Umbilical cord (tissue), 2 donors: ENCODE results near the gene NADSYN1. TPM values are rescaled to one million over a fixed set of nuclear protein-coding genes. Genes with fewer than 3 reads are reported as not detected.

Experiments used
- DNase-seq: peaks from one replicate; pipeline ENCODE4 v3.0.0-alpha.2; 2015; ENCODE audit warnings: low spot score
- total RNA-seq: library from RNA; depleted of rRNA; stranded (reverse); fragments of >200 nt; gene quantifications from one replicate; pipeline ENCODE4 v1.2.3, GENCODE V29; 2014; ENCODE audit warnings: low replicate concordance; ENCODE audit not compliant: insufficient read depth

Gene NADSYN1
- total RNA-seq, 1 donor from 2014 or later, result 92.9 TPM

DNA sequence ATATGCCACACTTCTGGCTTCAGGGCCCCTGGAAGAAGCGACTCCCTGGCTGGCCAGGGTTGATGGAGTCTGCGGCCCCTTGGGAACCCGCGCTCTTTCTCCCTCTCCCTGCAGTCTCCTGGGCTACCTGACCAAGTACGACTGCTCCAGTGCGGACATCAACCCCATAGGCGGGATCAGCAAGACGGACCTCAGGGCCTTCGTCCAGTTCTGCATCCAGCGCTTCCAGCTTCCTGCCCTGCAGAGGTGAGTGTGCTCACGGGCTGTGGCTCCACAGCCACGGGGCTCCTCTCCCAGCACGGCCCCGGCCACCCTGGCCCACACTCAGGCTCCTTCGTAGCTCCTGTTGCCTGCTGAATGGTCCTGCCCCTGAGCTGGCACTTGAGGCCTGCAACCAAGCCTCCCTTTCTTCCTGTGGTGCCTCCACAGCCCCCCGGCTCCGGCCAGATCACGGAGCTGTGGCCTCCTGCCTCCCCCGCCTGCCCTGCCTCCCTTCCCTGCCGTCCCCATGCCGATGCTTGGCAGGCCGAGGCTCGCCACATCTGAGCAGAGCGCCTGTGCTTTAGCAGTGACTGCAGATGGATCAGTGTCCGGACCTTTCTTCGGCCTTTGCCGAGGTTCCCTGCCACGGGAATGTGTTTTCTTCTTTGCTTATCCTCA is 37.9 kb downstream of the NADSYN1 start:
- no peak for DNase-seq

DNA sequence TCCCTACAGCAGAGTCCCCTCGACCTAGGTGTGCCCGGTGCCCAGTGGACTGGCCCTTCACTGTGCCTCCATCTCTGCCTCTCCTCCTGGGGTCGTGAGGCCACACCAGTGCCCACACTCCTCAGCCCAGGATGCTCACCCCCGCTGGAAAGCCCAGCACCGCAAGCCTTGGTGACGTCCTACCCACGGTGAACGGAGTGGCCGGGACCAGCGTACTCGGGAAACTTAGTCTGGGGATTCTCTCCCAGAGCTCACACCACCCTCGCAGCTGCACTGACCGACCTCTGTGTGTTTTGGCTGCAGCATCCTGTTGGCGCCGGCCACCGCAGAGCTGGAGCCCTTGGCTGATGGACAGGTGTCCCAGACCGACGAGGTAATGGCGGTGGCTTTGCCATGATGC is 38.5 kb downstream of the NADSYN1 start:
- no peak for DNase-seq

DNA sequence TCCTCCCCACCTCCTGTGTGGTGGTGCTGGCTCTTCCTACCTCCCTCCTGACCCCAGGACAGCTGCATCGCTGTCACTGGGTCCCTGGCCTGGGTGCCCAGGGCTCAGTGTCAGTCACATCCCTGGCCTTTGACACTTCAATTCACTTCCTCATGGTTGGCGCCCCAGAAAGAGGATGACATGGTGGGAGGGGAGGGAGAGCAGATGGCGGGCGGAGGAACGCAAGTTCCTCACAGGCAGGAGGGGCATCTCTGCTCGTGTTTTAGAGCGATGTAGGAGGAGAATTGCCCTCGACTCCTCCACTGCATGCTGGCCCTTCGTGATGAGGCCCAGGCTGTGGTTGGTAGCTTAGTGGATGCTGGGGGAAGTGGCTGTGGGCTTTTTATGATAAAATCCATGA is 38.9 kb downstream of the NADSYN1 start:
- no peak for DNase-seq

DNA sequence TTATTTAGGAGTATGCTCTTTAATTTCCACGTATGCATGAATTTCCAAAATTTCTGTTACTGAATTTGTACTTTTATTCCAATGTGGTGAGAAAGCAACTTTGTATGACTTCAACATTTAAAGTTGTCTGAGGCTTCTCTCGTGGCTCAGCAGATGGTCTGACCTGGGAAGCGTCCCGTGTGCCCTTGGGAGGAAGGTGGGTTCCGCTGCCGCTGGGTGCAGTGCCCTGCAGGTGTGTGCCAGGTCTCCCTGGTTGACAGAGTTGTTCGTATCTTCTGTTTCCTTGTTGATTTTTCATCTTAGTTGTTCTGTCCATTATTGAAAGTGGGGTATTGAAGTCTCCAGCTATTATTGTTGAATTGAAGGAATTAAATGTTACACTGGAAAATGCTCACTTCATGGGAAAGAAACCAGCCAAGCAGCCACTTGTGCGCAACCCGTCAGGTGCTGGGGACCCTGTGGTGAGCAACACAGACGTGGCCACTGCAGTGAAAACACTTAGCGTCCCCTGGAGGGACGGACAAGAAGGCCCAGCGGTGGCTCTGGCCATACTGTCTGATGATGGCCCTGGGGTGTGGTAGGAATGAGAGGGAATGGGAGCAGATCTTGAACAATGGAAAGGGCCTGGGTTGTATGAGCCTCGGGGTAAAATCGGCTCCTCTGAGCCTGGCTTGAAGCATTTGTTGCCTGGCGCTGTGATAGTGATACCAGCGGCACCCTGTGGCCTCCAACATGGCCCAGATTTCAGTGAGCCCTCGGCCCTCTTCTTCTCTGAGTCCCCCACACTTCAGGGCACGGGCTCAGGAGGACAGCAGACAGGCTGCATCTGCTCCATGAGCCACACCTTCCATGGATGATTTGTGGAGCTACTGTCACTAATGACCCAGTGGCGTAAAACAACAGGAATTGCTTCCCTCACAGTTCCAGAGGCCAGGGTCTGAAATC is 42.6 kb downstream of the NADSYN1 start:
- no peak for DNase-seq

DNA sequence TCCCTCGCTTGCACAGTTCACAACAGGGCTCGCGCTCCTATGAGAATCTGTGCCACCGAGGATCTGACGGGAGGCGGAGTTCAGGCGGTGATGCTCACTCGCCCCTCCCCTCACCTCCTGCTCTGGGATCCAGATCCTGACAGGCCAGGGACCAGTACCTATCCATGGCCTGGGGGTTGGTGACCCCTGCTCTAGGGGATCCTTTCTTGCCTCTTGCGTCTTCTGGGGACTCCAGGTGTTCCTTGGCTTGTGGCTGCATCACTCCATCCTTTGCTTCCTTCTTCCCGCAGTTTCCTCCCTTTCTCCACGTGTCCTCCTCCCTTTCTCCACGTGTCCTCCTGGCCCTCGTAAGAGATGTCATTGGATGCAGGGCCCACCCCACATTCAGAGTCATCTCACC is 43.4 kb downstream of the NADSYN1 start:
- DNase-seq, result no peak

DNA sequence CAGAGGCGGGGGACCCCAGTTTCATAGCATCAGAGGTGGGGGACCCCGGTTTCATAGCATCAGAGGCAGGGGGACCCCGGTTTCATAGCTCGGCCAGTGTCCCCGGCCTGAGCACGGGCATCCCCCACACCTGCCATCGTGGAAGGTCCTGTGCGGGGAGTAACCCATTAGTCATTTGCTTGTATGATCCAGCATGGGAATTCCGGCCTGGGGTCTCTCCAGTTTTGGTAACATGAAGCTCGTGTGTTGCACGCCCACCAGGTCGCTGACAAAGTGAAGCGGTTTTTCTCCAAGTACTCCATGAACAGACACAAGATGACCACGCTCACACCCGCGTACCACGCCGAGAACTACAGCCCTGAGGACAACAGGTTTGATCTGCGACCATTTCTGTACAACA is 45.1 kb downstream of the NADSYN1 start:
- DNase-seq, result no peak

DNA sequence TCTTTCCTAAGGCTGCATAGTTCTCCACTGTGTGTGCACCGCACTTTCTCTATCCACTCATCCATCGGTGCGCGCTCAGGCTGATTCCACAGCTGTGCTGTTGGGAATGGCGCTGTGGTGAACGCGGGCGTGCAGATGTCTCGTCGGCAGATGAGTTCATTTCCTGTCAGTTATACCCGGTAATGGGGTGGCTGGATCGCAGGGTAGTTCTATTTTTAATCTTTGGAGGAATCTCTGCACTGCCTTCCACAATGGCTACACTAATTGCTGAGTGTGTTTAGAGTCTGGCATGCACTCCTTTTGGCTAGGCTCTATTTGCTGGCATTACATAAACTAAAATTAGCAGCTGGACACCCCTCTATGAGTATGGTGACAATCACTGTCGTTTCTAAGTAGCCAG is 46.1 kb downstream of the NADSYN1 start:
- no peak for DNase-seq

DNA sequence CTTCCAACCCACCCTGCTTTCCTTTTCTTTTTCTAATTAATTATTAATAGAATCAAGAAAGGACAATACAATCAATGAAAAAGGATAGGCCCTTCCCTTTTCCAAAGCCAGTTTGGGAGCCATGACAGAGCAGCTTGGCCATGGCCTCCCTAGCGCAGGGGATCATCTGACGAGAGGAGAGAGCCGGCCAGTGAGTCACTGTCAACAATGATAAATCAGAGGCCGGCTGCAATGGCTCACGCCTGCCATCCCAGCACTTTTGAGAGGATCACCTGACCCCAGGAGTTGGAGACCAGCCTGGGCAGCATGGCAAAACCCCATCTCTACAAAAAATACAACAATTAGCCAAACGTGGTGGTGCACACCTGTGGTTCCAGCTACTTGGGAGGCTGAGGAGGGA is 46.5 kb downstream of the NADSYN1 start:
- no peak for DNase-seq

DNA sequence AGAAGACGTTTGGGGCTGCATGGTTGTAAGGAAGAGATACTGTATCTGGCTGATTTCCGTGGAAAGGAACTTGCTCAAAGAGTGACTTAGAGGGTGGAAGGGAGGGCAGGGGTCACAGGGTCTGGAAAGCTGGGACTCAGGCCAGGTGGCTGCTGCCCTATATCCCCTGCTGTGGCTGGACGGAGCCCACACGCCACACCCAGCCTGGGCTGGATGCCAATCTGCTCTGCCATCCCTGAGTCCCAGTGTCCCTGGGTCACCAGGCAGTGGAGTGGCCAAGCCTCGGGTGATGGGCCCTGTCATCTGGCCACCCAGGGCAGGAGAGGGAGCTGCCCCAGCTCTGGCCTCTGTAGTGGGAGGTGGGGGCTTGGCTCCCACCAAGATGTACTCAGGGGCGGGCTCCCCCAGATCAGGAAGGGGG is 47.6 kb downstream of the NADSYN1 start:
- no peak for DNase-seq

DNA sequence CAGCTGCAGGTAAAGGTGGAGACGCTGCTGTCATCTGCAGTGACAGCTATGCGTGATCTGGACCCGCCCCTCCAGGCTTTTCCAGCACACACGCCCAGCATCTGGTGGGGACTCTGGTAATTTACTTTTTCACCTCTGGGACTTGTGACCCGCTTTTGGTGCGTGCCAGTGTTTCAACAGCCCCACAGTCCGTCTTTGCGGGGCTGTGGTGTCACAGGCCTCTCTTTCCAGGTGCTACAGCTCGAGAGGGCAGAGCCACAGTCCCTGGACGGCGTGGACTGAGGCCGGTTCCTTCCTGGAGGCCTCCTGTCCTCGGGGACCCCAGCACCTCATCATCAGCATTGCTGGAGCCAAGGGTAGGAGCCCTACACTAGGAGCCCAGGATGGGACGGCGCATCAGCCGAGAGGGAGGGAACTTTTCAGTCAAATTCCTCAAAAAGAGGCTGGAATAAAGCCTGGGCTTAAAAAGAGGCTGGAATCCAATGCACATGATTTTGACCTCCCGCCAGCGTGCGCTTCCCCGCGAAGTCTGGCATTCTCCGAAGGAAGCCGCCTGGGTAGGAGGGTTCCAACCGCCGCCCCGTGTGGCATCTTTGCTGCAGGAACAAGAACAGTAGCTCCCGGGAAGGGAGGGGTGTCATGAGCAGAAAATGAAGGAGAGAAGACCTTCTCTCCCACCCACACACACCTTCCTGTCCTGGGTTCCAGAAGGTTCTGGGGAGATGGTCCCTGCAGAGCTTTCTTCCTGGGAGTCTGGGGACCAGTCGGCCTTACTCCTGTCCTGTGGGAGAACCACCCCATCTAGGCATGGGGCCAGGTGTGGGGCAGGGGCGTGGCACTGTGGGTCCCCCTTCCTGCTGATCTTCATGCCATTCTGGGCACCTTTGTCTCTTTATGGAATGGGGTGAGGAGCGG is 48.3 kb downstream of the NADSYN1 start:
- DNase-seq, result no peak

DNA sequence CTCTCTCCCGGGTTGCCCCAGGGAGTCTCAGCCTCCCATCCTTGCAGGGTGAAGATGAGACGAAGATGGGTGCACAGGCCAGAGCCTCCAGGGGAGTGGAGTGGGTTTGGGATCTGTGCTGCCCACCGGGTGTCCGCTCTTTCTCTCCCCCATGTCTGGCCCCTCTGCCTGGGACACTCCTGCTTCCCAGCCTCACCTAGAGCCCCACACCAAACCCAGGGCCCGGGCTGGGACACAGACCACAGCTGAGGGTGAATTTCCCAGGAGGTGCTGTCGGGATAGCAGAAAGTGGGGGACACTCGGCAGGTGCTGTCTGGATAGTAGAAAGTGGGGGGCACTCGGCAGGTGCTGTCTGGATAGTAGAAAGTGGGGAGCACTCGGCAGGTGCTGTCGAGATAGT is 49.0 kb downstream of the NADSYN1 start:
- DNase-seq, result no peak

DNA sequence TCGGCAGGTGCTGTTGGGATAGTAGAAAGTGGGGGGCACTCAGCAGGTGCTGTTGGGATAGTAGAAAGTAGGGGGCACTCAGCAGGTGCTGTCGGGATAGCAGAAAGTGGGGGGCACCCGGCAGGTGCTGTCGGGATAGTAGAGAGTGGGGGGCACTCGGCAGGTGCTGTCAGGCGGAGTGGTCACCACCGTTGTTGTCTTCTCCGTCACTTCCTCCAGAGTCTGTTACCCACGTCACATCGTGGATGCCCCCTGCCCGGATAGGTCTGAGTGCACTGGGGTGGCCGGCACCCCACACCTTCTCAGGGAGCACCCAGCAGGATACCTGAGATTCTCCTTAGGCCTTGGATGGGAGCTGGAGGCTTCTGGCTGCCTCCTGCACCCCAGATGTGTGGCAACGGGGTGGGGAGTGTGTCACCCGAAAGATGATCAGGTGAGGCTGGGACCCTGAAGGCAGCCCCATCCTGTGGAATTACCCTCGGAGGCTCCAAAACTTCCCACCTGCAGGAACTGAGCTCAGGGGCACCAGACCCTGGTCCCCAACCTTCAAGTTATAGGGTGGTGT is 50.0 kb downstream of the NADSYN1 start:
- no peak for DNase-seq

DNA sequence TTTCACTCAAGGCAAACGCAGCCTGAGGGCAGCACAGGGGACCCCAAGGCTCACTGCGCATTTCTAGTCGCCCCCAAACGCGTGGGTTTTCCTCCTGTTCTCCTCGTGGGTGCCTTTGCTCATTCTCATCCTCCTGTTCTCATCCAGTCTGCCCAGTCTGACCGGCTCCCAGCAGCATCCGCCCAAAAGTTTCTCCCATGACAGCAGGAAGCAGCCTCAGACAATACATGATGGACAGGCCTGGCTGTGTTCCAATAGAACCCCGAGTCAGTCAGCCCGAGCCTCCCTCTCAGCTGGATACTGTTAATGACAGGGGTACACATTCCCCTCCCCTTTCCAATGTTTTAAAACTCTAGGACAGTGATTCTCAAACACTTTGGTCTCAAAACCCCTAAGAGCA is 51.5 kb downstream of the NADSYN1 start:
- peak; percentile 12 for DNase-seq

DNA sequence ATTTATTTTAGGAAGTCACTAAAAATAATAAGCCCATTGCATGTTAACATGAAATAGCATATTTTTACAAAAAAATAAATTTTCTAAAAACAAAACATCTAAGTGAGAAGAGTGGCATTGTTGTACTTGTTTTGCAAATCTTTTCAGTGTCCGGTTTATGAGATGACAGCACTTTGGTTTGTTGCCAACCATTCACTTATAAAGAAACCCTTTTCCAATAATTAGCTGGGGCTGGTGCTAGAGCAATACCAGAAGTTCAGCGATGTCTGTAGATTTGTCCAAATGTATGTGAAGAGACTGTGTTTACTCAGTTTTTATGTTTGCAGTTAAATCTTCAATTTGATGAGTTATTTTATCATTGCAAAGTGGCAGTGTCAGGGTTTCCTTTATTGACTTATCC is 52.0 kb downstream of the NADSYN1 start:
- no peak for DNase-seq

DNA sequence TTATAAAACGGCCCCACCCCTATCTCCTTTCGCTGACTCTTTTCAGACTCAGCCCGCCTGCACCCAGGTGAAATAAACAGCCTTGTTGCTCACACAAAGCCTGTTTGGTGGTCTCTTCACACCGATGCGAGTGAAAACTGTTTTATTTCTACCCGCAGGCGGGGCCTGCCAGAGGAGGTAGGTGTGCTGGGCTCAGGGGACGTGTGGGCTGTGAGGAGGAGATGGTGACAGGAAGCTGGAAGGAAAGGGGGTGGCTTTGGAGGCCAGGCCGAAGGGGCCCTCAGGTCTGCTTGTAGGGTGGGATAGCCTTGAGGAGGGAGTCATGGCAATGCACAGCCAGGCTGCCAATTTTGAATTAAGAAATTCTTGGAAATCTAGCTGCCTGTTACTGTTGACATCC is 52.8 kb downstream of the NADSYN1 start:
- no peak for DNase-seq

DNA sequence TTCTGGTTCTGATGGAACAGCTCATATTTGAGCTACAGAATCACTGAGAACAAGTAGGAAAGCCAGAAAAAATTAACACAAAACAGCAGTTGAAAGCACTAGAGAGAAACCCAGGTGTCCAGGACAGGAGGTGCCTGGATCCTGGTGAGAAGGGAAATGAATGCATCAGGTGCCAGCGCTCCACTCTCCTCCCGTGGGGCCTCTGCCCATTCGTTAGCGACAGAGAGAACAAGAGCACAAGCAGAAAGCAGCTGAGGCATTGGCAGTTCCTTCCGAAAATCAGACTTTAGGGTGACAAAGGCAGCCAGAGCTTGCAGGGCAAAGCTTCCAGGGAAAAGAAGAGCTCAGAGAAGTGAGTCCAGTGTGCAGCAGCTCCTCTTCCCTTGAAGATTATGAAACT is 54.1 kb downstream of the NADSYN1 start:
- DNase-seq, result no peak

DNA sequence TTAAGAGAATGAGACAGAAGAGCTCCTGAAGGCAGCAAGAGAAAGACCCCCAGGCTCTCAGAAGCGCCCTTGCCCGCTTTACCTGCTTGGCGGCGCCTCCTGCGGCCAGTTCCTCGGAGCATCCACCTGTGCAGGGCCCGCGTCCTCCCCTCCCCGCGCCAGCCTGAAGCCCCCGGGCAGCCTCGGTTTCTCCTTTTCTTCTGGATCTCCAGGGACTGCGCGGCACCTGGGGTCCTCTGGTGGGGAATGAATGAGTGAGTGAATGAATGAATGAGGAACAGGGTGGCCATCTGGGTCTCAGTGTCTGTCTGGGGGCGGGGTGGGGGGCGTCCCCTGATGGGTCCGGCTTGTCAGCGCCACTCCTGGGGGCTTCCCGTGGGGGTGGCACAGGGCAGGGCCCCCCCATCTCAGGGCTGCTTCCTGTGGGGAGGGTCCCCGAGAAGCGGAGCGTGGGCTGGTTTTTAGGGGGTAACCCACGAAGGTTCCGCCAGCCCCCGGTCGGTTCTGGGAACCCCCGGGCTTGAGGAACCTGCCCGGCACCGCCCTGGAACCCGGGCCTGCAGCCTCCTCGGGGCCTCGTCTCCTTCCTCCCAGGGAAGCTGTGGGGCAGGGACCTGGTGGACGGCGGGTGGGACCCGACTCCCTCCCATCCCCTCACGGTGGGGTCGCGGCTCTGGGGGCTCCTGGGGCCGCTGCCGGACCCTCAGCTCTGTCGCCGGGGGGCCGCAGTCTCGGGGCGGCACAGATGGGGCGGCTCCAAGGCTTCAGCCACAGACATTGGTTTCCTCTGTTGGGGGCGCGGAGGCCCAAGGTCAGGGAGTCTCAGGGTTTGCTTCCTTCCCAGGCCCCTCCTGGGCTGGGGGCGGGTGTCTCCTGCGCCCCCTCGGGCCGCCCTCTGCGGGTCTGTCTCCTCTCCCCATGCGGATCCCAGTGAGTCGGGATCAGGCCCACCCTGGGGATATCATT is 65.8 kb downstream of the NADSYN1 start:
- DNase-seq, result no peak

DNA sequence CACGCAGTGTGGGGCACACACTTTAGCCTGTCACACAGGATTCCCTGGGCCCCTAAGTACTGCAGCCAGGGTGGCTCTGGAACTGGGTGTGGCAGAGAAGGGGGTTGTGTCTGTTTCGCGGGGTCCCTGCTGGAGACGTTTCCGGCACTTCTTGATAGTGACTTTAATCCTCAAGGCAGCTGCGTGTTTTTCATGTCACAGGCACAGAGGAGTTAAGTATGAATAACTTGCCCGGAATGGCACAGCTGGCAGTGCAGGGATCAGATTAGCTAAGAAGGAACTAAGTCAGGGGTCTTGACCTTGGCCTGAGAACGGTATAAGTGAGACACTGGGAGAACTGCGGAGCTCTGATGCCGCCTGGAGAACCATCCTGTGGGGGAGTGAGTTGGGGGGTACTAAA is 66.5 kb downstream of the NADSYN1 start:
- peak; percentile 13 for DNase-seq

DNA sequence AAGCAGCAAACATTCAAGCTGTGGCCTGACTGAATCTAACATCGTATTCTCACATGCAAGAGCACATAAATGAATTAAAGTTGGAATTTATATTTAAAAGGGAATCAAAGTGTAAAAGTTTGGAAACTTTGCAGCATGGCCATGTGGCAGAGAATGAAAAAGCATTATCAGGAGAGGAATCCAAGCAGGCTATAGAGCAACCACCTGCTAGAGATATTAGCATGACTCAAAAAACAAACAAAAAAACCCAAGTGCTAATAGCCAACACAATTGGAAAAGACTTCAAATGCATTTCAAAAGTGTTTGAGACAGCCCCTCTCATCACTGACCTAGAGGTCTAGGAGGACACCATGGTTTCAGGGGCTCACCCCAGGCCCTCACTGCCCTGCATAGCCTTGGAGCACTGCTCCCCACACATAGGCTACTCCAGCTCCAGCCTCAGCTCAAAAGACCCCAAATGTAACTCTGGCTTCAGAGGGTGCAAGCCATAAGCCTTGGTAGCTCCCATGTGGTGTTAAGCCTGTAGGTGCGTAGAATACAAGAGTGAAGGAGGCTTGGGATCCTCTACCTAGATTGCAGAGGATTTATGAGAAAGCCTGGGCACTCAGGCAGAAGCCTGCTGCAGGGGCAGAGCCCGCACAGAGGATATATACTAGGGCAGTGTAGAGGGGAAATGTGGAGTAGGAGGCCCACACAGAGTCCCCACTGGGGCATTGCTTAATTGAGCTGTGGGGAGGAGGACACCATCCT is 72.4 kb downstream of the NADSYN1 start:
- DNase-seq, result no peak
